OCI-LY3 (cell line): Measurements from ENCODE around the gene CATSPERD.

Experiments used
- EZH2phosphoT487 ChIP-seq: fragments of 200-600 bp; shearing (Covaris generic); IDR thresholded peaks from 2 replicates; pipeline ENCODE4 v1.6.1; 2018; ENCODE audit warnings: antibody characterized with exemption, mixed run types, low read depth
- TF ChIP-seq, protein P1 (sequence below): fragments of 200-600, 300-600 bp; sonication (generic); IDR thresholded peaks from 2 replicates; pipeline ENCODE4 v1.5.1; 2014; ENCODE audit warnings: antibody characterized with exemption, low read length, low read depth

- TF ChIP-seq, protein P1, sequence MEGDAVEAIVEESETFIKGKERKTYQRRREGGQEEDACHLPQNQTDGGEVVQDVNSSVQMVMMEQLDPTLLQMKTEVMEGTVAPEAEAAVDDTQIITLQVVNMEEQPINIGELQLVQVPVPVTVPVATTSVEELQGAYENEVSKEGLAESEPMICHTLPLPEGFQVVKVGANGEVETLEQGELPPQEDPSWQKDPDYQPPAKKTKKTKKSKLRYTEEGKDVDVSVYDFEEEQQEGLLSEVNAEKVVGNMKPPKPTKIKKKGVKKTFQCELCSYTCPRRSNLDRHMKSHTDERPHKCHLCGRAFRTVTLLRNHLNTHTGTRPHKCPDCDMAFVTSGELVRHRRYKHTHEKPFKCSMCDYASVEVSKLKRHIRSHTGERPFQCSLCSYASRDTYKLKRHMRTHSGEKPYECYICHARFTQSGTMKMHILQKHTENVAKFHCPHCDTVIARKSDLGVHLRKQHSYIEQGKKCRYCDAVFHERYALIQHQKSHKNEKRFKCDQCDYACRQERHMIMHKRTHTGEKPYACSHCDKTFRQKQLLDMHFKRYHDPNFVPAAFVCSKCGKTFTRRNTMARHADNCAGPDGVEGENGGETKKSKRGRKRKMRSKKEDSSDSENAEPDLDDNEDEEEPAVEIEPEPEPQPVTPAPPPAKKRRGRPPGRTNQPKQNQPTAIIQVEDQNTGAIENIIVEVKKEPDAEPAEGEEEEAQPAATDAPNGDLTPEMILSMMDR = no peak
- no peak for TF ChIP-seq EZH2phosphoT487
Observed at GRCh38 chr19:5683177-5683886, 37.1 kb upstream of the CATSPERD start.
